ENCODE measurements around the gene LKAAEAR1. TPM values are rescaled to one million over a fixed set of nuclear protein-coding genes. Genes with fewer than 3 reads are reported as not detected.
"Not testable (repeated sequence)": the region's sequence is repeated elsewhere in the genome, so short reads cannot be mapped to it uniquely, and the experiment has no call there.

The LKAAEAR1 gene
- total RNA-seq, 4 donors from 2014 or later, result not detected

DNA sequence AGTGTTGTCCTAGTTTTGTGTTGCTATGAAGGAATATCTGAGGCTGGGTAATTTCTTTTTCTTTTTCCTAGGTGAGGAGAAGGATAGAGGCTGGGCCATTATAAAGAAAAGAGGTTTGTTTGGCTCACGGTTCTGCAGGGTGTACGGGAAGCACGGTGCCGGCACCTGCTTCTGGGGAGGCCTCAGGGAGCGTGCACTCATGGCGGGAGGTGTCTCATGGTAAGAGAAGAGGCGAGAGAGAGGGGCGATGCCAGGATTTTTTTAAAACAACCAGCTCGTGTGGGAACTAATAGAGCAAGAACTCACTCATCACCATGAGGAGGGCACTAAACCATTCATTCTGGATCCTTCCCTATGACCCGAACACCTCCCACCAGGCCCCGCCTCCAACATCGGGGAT, 37.4 kb upstream of the LKAAEAR1 start:
- DNase-seq (no peak), ATAC-seq (no peak)
- no peaks in the 10 kb centered on the region for H3K9me3 ChIP-seq
- TF ChIP-seq, protein P1, sequence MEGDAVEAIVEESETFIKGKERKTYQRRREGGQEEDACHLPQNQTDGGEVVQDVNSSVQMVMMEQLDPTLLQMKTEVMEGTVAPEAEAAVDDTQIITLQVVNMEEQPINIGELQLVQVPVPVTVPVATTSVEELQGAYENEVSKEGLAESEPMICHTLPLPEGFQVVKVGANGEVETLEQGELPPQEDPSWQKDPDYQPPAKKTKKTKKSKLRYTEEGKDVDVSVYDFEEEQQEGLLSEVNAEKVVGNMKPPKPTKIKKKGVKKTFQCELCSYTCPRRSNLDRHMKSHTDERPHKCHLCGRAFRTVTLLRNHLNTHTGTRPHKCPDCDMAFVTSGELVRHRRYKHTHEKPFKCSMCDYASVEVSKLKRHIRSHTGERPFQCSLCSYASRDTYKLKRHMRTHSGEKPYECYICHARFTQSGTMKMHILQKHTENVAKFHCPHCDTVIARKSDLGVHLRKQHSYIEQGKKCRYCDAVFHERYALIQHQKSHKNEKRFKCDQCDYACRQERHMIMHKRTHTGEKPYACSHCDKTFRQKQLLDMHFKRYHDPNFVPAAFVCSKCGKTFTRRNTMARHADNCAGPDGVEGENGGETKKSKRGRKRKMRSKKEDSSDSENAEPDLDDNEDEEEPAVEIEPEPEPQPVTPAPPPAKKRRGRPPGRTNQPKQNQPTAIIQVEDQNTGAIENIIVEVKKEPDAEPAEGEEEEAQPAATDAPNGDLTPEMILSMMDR (IDR thresholded peaks at IDR 0.05 in 4 of 5, conservative IDR thresholded peaks at IDR 0.05 in 1 of 5), result no peak
- no peak for TF ChIP-seq POLR2A (IDR thresholded peaks at IDR 0.05)
- peaks cover 0 to 21% (median 19%) of the 10 kb centered on the region in 3 donors for H3K27me3 ChIP-seq
- in situ Hi-C loops (cut with MboI; ENCODE audit: low sequenced_read_pairs in 4 of 4) (no loop called here), intact Hi-C loops (cut with DNase I; ENCODE audit: low total_unique reads) (no loop called here)
- H3K4me1 ChIP-seq, result no peaks in the 10 kb centered on the region
- H3K36me3 ChIP-seq, result no peaks in the 10 kb centered on the region
- no peak overlapping the region for H3K27ac ChIP-seq
- no peak overlapping the region for H3K4me3 ChIP-seq

DNA sequence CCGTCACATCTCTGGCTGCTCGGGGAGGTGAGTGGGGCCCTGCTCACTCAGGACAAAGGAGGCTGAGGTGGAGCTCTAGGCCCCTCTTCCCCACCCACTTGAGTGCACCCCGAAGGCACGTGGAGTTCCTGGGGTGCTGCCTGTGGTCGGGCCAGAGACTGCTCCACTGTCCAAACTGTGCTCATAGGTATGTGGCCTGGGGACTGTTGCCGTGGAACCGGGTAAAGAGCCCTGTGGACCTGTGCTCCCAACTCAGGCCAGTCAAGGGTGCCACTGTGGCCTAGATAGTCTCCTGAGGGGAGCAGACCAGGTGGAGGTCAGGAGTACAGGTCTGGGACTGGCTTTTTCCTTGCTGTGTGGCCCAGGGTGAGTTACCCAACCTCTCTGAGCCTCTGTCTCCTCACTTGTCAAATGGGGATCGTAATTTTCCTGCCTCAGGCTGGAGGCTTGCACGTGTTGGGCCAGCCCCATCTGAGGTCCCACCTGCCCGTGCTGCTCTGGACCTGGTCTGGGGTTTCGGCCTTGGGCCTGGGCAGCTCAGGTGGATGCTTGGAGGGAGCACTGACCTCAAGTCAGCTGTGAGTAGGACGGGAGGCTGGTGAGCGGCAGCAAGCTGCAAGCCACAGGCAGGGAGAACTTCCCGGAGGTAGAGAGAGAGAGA, 35.6 kb upstream of the LKAAEAR1 start:
- ATAC-seq (no peak), DNase-seq (no peak)
- no peaks in the 10 kb centered on the region for H3K36me3 ChIP-seq
- no peaks in the 10 kb centered on the region for H3K9me3 ChIP-seq
- no peak overlapping the region for H3K4me3 ChIP-seq
- in situ Hi-C loops (cut with MboI; ENCODE audit: low sequenced_read_pairs in 4 of 4) (no loop called here), intact Hi-C loops (cut with DNase I; ENCODE audit: low total_unique reads) (loop anchor here (1.0 kb wide), 2 partner anchors 37 to 81 kb away; no protein-coding TSS in a partner anchor)
- no peak overlapping the region for H3K27ac ChIP-seq
- no peaks in the 10 kb centered on the region for H3K4me1 ChIP-seq
- H3K27me3 ChIP-seq, result peaks cover 0 to 19% (median 14%) of the 10 kb centered on the region in 3 donors
- TF ChIP-seq, protein P1 (IDR thresholded peaks at IDR 0.05 in 4 of 5, conservative IDR thresholded peaks at IDR 0.05 in 1 of 5), result no peak
- TF ChIP-seq POLR2A (IDR thresholded peaks at IDR 0.05), result no peak

DNA sequence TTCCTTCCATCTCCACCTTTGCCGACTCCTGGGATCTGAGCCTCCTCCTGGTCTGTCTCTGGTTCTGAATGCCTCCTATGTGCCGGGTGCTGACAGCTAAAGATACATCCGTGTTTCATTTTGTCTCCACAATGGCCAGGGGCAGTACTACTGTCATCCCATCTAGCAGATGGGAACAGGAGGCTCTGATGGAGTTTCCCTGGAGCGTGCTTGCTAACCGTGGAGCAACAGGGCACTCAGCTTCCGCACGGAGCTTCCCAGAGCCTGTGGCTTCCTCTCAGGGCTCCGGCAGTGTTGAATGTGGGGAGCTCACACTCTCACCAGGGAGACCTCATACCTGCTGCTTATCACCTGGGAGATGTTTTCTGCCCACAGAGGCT, 35.1 kb upstream of the LKAAEAR1 start:
- DNase-seq (no peak), ATAC-seq (no peak)
- no peak for TF ChIP-seq POLR2A (IDR thresholded peaks at IDR 0.05)
- TF ChIP-seq, protein P1 (IDR thresholded peaks at IDR 0.05 in 4 of 5, conservative IDR thresholded peaks at IDR 0.05 in 1 of 5), result no peak
- Histone ChIP-seq H3K27me3 (peaks cover 0 to 15% (median 12%) of the 10 kb centered on the region in 3 donors), H3K9me3 (no peaks in the 10 kb centered on the region), H3K36me3 (no peaks in the 10 kb centered on the region), H3K4me1 (no peaks in the 10 kb centered on the region), H3K4me3 (no peak overlapping the region), H3K27ac (no peak overlapping the region)
- intact Hi-C loops (cut with DNase I; ENCODE audit: low total_unique reads), result no loop called here
- in situ Hi-C loops (cut with MboI; ENCODE audit: low sequenced_read_pairs in 4 of 4), result no loop called here

DNA sequence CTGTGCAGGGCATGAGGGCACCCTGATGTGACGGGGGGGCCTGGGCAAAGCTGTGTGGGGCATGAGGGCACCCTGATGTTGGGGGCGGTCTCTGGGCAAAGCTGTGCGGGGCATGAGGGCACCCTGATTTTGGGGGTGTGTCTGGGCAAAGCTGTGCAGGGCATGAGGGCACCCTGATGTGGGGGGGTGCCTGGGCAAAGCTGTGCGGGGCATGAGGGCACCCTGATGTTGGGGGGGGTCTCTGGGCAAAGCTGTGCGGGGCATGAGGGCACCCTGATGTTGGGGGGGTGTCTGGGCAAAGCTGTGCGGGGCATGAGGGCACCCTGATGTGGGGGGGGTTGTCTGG, 33.2 kb upstream of the LKAAEAR1 start:
- H3K4me3 ChIP-seq; H3K36me3 ChIP-seq; in situ Hi-C loops (cut with MboI; ENCODE audit: low sequenced_read_pairs in 4 of 4); H3K27ac ChIP-seq; ATAC-seq; H3K9me3 ChIP-seq; DNase-seq; intact Hi-C loops (cut with DNase I; ENCODE audit: low total_unique reads); H3K4me1 ChIP-seq: not testable (repeated sequence)
- H3K27me3 ChIP-seq, result peaks cover 0 to 11% (median 6%) of the 10 kb centered on the region in 3 donors

DNA sequence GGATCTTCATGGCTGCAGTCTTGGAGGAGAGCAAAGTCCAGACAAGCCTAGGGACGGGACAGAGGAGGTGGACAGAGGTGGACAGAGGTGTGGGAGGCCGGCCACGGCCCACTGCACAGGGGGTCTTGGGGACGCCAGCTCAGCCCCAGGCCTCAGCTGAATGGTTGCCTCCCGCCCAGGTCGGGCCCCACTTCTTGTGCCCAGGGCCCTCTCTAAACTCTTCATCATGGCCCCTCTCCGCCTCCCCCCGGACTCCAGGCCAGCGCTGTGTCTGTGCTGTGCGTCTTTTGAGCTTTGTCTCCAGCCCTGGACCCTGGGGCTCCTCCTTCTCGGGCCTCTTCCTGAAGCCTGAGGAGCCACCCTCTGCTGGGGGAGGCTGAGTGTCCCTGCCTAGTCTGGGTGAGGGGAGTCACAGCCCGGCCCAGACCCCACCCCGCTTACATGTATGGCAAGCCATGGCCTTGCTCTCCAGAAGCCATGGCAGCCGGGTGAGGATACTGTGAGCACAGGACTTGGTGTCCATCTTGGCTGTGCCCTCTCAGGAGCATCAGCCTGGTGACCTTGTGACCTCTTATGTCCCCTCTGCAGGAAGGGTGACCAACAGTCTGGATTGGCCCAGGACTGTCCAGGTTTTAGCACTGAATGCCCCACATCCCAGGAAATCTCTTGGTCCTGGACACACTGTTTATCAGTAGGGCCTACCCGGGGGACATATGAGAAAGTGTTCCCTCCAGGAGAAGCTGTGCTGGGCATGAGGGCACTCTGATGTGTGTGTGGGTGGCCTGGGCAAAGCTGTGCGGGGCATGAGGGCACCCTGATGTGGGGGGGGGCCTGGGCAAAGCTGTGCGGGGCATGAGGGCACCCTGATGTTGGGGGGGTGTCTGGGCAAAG, 32.6 kb upstream of the LKAAEAR1 start:
- DNase-seq, result no peak
- in situ Hi-C loops (cut with MboI; ENCODE audit: low sequenced_read_pairs in 4 of 4), result no loop called here
- no peak for ATAC-seq
- Histone ChIP-seq H3K4me1 (no peaks in the 10 kb centered on the region), H3K4me3 (no peak overlapping the region), H3K27ac (no peak overlapping the region), H3K36me3 (no peaks in the 10 kb centered on the region), H3K9me3 (no peaks in the 10 kb centered on the region), H3K27me3 (peaks cover 0 to 10% (median 3%) of the 10 kb centered on the region in 3 donors)
- TF ChIP-seq POLR2A (IDR thresholded peaks at IDR 0.05), result no peak
- TF ChIP-seq, protein P1 (IDR thresholded peaks at IDR 0.05 in 4 of 5, conservative IDR thresholded peaks at IDR 0.05 in 1 of 5), result no peak
- intact Hi-C loops (cut with DNase I; ENCODE audit: low total_unique reads), result no loop called here
